GM06990 (cell line): ENCODE measurements around the gene POLN.
"Not testable (repeated sequence)": the region's sequence is repeated elsewhere in the genome, so short reads cannot be mapped to it uniquely, and the experiment has no call there.

Experiments
- DNase-seq: peaks from one replicate; pipeline ENCODE4 v3.0.0-alpha.2; 2011; ENCODE audit not compliant: insufficient read length; ENCODE audit errors: extremely low read depth
- H3K27me3 ChIP-seq: replicated peaks from 2 replicates; pipeline ENCODE4 v1.6.0; 2011; ENCODE audit warnings: low read length; ENCODE audit not compliant: control insufficient read depth, insufficient read depth
- H3K36me3 ChIP-seq: 2 replicates; pipeline ENCODE4 v1.5.1; 2011; ENCODE audit warnings: low read length; ENCODE audit not compliant: control insufficient read depth, insufficient read depth
- H3K4me3 ChIP-seq: replicated peaks from 2 replicates; pipeline ENCODE4 v1.5.1; 2011; ENCODE audit warnings: low read depth, mild to moderate bottlenecking, control low read depth, low read length
- TF ChIP-seq, protein P1 (sequence below): IDR thresholded peaks from 2 replicates; pipeline ENCODE4 v1.5.1; 2011; ENCODE audit warnings: low read length, control low read depth, mild to moderate bottlenecking, inconsistent platforms; ENCODE audit not compliant: insufficient read depth, poor library complexity, severe bottlenecking

POLN gene

DNA sequence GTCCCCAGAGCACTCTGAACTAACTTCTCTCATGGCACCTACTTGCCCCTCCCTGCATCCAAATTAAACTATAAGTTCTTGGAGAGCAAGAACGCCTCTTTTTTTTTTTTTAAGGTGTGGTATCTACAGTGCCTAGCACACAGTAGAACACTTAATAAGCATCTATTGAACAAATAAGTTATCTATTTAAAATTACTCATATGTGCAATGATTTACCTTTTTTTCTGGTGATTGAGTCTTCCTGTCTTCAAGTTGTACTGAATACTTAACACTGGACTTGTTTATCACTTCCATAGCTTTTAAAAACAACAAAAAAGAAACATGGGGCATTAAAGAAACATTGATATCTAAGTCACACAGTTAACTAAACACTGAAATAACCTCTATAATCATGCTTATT, 29.1 kb downstream of the POLN start:
- no peaks in the 10 kb centered on the region for H3K27me3 ChIP-seq
- TF ChIP-seq, protein P1, sequence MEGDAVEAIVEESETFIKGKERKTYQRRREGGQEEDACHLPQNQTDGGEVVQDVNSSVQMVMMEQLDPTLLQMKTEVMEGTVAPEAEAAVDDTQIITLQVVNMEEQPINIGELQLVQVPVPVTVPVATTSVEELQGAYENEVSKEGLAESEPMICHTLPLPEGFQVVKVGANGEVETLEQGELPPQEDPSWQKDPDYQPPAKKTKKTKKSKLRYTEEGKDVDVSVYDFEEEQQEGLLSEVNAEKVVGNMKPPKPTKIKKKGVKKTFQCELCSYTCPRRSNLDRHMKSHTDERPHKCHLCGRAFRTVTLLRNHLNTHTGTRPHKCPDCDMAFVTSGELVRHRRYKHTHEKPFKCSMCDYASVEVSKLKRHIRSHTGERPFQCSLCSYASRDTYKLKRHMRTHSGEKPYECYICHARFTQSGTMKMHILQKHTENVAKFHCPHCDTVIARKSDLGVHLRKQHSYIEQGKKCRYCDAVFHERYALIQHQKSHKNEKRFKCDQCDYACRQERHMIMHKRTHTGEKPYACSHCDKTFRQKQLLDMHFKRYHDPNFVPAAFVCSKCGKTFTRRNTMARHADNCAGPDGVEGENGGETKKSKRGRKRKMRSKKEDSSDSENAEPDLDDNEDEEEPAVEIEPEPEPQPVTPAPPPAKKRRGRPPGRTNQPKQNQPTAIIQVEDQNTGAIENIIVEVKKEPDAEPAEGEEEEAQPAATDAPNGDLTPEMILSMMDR: no peak

DNA sequence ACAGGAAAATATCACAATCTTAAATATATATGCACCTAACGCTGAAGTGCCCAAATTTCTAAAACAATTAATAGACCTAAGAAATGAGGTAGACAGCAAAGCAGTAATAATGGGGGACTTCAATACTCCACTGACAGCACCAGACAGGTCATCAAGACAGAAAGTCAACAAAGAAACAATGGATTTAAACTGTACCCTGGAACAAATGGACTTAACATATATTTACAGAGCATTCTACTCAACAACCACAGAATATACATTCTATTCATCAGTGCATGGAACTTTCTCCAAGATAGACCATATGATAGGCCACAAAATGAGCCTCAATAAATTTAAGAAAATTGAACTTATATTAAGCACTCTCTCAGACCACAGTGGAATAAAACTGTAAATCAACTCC, 39.1 kb downstream of the POLN start:
- not testable (repeated sequence) for DNase-seq, H3K27me3 ChIP-seq, H3K36me3 ChIP-seq, H3K4me3 ChIP-seq

More for the DNA sequence above, 29.1 kb downstream of the POLN start:
- H3K36me3 ChIP-seq: no peaks in the 10 kb centered on the region
- DNase-seq: no peak
- no peak overlapping the region for H3K4me3 ChIP-seq

DNA sequence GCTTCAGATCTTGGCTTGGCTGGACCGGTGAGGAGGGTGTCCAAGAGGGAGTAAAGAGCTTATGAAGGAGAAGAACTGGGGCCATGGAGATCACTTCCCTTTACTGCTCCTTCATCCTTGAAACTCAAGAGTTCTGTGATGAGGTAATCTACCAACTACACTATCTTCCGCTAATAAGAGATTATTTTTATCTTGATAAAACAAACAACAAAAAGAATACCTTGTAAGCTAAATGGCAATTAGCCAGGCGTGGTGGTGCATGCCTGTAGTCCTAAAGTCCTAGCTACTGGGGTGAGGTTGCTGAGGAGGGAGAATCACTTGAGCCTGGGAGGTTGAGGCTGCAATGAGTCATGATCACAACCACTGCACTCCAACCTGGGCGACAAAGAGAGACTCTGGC, 47.4 kb downstream of the POLN start:
- no peak for DNase-seq
- H3K36me3 ChIP-seq: no peaks in the 10 kb centered on the region
- H3K4me3 ChIP-seq: no peak overlapping the region
- TF ChIP-seq, protein P1: no peak
- H3K27me3 ChIP-seq: no peaks in the 10 kb centered on the region

DNA sequence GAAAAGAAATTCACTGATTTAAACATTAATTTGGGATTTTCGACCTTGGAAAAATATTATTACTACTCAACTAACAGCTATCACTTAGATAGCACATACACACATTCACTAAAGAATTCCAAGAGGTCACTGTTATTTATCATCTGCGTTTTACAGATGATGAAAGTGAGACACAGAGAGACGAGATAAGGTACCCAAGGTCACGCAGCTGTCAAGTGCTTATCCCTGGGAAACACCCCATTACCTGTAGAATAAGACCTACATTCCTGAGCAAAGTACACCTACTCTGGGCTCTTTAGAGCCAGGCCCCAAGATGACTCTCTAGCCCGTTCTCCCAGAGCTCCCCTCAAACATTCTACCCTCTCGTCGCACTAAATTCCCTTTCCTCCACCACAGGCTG, 48.6 kb downstream of the POLN start:
- TF ChIP-seq, protein P1: no peak
- H3K4me3 ChIP-seq: no peak overlapping the region
- H3K36me3 ChIP-seq: no peaks in the 10 kb centered on the region
- H3K27me3 ChIP-seq: no peaks in the 10 kb centered on the region
- no peak for DNase-seq

DNA sequence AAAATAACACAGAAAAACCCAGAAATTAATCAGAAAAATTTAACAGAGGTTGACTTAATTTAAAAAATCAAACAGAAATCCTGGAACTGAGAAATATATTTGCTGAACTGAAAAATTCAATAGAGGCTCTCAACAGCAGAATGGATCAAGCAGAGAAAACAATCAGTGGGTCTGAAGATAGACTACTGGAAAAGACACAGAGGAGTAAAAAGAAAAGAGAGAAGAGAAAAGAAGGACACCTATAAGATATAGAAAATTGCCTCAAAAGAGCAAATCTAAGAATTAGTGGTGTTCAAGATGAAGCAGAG, 55.1 kb downstream of the POLN start:
- no peak for DNase-seq
- Histone ChIP-seq H3K27me3 (no peaks in the 10 kb centered on the region), H3K36me3 (no peaks in the 10 kb centered on the region), H3K4me3 (no peak overlapping the region)
- TF ChIP-seq, protein P1: no peak

DNA sequence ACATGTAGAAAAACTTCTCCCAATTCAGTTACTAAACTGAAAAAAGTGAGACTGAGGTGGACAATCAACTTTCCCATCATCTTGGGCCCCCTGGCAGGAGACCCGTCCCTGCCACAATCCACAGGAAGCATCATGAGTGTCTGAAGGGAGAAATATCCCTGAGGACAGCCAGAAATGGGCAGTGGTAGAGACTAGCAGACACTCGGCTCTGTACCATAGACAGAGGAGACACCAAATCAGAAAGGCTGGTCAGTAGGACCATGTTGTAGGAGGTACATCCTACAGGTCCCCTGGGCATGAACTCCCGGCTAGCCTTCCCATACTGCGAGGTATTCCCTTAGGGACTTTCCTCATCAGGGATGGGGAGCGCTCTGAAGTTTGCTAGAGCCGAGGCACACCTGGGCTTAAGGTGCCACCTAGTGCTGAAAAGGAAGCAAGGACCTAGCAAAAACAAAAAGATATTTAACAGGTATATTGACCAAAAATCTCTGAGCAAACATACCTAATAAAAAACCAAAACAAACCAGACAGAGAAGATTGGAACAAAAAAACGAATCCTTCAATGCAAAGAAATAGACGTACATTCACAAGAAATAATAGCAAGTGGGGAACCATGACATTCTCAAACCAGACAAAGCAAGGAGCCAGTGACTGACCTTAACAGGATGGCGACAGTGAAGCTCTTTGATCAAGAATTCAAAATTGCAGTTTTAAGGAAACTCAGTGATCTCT, 55.6 kb downstream of the POLN start:
- TF ChIP-seq, protein P1: peak; percentile 55
- H3K27me3 ChIP-seq: no peaks in the 10 kb centered on the region
- no peaks in the 10 kb centered on the region for H3K36me3 ChIP-seq
- H3K4me3 ChIP-seq: no peak overlapping the region
- no peak for DNase-seq
